ENCODE measurements around the gene TXNDC2.

TXNDC2 gene

DNA sequence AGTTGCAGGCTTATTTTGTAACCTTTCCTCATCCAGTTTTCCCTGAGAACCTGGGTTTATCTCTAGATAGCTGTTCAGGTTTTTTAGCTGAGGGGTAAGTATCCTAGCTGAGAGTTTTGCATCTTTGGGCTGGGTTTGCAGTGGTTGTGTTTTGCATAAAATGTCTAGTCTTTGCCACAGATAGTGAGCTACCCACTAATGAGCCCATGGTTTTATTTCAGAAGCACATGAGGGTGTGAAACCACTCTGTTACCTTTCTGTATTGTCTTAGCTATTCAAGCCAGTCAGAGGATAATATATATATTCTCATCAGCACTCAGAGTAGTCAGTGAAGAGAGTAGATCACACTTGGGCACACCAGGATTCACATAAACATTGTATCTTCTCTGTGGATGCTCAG, 24.6 kb upstream of the TXNDC2 start:
- DNase-seq, result no peak

DNA sequence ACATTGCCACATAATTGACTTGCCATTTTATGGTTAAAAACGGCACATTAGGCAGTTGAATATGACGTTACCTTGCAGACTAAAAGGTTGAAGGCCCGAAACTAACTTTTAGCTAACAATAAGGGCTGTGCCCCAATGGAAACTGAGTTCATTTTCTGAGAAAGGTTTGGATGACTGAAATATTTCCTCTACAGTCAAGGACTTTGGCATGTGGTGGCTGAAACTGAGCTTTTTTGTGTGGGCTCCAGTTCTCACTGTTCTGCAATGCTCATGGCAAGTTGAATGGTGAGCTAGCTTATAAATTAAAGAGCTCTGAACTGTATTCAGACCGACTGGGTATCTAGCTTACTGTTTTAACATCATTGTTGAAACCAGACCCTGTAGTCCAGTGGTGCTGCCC, 23.8 kb upstream of the TXNDC2 start:
- no peak for DNase-seq

DNA sequence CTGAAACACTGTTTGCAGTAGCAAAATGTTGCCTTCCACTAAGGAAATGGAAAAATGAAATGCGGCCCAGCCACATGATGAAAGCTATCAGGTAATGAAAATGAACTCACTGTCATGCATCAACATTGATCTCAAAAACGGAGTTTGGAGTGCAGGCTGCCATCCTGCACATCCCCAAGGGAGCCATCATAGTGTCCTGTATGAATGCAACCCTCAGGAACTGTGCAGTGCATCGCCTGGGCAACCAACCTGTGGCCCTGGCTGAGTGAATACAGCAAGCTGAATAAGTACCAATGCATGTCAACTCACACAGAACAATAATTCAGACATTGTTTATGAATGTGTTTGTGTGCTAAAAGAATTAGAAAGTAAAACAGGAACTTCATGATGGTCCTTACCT, 23.1 kb upstream of the TXNDC2 start:
- no peak for DNase-seq

DNA sequence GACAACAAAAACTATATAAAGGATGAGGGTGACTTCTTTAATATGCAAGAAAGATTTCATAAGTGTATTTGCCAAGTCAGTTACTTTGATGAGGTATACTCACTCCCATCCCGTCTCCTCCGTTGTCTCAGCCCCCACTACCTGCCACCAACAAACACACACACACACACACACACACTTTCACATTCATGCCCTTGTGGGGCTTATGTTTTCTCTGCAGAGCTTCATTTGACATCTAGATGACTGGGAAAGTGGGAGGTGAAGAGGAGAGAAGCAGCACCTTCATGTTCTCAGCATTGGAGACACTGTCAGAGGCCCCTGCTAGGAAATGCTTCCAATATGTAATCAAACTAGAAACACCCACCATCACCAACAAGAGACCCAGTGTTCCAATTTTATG, 22.5 kb upstream of the TXNDC2 start:
- DNase-seq, result no peak

DNA sequence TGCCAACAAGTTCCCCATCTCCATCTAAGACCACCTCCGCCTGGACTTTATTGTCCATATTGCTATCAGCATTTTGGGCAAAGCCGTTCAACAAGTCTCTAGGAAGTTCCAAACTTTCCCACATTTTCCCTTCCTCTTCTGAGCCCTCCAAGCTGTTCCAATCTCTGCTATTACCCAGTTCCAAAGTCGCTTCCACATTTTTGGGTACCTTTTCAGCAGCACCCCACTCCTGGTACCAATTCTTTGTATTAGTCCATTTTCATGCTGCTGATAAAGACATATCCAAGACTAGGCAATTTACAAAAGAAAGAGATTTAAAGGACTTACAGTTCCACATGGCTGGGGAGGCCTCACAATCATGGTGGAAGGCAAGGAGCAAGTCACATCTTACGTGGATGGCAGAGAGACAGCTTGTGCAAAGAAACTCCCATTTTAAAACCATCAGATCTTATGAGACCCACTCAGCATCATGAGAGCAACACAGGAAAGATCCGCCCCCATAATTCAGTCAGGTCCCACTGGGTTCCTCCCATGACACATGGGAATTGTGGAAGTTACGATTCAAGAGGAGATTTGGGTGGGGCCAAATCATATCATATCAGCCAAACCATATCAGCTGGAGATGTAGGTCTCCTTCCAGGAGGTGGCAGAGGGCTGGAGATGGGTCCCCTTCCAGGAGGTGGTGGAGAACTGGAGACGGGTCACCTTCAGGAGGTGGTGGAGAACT, 19.8 kb upstream of the TXNDC2 start:
- no peak for DNase-seq

DNA sequence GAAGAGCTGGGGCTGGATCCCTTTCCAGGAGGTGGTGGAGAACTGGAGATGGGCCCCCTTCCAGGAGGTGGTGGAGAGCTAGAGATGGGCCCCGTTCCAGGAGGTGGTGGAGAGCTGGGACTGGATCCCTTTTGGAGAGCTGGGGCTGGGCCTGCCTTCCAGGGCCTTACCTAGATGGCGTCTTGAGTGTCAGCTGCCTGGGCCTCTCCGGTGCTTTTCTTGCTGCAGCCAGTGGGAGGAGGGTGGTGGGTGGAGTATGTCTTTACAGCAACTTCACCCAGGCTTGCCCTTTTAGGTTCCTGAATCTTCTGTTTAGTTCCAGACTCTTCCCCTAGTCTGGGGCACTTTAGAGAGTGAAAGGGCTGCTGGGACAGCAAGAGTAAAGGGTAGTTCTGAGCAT, 19.1 kb upstream of the TXNDC2 start:
- no peak for DNase-seq

DNA sequence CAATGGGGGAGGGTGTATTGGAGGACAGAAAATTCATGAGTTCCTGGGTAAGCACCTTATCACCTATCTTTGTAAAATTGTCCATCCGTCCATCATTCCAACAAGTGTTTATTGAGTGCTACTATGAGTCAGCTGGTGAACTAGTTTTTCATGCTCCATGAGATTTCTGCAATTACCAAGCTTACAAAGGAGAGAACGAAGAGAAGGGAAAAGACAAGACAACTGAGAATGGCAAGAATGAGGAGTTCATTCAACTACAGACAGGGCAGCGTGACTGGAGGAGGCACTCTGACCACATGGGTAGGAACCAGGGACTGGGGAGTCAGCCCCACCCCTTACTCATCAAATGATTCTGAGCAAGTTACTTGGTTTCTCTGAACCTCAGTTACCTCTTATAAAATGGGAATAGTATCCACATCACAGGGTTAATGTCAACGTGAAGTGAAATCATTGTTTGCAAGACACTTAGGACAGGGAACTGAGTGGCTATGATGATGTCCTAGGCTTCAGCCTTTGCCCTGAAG, 18.6 kb upstream of the TXNDC2 start:
- no peak for DNase-seq

DNA sequence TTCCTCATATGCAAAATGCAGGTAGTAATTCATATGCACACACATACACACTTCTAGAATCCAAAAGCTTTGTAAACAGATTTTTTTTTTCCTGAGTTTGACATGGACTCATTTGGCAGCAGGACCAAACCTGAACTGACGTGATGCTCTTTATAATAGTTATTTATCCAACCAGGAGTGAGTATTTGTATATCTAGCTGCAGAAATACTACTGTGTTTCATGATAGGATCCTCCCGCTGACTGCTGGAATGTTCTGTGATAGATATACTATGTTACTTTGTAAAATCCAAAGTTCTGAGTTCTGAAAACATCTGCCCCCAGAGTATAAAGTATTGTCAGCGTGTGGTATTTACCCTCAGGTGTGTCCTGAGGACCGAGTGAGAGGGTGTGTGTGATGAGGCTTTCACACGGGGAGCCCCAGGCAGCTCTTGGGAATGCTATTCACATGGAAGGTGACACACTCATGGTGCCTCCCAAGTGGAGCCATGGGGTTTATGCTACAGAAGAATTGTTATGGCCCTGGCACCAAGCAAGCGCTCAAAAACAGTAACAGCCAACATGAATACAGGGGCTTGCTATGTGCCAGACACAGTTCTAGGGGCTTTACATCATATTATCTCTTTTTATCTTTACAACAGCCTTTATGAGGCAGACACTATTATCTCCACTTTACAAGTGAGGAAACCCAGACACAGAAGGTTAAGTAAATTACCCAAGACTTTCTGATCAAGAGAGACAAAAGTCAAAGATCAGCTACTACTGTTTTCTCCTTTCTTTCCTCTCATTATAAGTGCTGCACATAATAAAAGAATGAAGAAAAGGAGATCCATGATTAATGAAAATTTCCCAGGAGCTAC, 16.7 kb upstream of the TXNDC2 start:
- no peak for DNase-seq

DNA sequence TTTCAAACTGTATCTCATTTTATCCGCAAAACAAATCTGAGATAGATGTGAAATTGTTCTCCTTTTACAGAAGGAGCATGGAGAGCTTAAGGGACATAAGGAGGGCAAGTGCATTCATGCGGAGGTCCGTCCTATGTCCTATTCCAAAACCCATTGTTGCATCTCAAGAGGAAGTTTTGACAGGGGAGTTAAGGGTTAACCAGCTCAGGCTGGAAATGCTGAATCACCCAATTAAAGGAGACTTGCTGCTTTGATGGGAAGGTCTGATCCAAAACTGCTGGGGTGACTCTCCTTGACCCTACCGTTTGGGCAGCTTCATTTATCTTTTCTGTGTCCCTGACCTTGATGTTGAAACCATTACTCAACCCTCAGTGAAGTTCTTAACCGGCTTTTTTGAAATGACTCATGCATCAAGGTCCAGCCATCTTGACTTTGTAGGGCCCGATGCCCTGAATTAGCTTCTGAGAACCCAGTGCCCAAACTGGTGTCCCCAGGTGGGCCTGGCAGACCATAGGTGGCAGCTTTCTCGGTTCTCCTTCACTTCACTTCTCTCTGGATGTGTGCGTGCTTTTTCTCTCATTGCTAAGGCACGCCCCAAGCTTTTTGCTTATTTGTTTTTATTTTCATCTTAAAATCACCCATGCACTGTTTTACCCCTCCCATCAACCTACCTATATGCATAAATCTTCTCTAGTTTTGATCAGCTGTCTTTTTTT, 15.9 kb upstream of the TXNDC2 start:
- peak; percentile 96 for DNase-seq

DNA sequence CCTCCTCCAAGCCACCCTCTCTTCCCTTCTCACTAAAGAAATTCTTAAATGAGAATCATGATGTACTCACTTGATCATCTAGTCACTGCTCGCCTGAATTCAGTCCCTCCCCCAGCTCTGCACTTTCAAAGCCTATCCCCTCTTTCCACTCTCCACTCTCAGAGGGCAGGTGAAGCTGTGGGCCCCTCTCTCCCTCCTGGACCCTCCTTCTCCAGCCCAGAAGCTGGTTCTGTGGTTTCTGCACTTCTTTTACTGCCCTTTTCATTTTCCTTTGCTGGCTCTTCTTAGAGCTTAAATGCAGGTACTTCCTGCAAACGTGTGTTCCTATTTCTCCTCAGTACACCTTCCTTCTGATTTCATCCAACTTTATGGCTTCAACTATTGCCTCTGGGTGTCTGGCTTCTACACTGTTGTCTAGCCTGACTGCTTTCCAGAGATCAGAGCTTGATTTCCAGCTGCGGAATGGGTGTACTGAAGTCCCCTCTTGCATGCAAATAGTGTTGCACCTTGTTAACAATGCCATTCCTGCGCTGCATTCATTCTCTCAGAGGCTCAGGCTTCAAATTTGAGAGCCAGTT, 15.3 kb upstream of the TXNDC2 start:
- DNase-seq, result no peak

DNA sequence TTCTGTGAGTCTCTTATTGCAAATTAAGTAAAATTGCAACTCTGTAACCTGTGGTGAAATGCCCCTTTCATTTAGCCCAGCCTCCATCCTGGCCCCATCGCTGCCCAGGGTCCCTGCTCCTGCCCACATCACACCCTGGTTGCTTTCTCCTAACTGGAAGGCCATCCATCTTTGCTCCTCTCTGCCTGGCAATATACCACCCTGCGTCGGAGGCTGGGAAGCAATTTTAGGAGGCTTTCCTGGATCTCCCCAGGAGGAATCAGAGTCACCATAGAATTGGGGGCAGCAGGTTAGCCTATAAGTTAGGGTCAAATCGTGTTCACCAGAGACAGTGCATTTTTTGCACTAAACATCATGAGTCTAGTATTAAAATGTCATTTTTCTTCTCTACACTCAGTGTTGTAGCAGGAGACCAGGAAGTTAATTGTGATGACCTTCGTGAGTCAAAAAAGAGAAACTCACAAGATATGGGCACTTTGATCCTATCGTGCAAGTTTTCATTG, 14.5 kb upstream of the TXNDC2 start:
- no peak for DNase-seq

DNA sequence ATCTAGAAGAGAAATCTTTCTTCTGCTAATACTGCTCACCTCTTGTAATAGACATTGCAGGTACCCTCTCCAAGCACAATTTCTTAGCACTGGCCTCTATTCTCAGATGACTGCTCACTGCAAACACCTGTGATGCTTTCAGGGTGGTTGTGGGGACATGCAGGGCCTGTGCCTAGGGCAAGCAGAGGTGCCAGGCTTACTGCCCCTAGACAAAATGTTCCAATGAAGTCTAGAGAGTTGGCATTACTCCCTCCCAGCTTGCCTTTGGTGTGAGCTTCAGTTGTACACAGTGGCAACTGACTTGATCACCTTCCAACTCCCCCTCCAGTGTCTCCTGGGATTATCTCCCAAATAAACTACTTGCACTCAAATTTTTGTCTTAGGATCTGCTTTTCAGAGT, 12.9 kb upstream of the TXNDC2 start:
- DNase-seq, result no peak

DNA sequence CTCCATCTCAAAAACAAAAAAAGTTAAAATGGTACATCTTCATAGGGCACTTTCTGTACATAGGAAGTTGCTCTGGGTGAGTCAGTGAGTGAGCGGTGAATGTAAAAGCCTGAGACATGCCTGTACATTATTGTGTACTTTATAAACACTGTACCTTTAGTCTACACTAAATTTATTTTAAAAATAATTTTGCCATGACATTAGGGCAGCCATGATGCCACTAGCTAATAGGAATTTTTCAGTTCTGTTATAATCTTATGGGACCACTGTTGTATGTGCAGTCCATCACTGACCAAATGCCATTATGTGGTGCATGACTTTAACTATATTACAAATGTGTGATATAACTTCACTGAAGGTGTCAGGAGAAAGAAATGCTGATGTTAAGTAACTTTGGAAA, 11.0 kb upstream of the TXNDC2 start:
- no peak for DNase-seq

DNA sequence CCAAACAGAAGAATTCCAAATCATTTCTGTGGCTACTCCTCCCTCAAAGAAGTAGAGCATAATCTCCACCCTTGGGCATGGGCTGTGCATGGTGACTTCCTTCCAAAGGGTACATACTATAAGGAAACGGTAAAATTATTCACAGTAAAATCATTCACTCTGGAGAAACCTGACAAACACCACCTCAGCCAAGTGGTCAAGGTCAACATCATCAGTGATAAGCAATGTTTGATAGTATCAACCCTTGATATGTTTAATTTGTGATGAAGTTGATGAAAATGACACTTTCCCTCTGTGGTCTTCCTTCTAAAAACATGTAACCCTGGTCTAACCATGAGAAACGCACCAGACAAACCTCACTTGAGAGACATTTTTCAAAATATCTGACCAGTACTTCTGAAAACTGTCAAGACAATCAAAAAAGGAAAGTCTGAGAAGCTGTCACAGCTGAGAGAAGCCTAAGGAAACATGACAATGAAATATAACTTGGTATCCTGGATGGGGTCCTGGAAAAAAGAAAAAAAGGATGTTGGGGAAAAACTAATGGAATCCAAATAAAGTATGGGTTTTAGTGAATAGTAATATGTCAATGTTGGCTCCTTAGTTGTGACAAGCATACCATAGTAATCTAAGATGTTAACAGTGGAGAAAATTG, 9.4 kb upstream of the TXNDC2 start:
- no peak for DNase-seq

DNA sequence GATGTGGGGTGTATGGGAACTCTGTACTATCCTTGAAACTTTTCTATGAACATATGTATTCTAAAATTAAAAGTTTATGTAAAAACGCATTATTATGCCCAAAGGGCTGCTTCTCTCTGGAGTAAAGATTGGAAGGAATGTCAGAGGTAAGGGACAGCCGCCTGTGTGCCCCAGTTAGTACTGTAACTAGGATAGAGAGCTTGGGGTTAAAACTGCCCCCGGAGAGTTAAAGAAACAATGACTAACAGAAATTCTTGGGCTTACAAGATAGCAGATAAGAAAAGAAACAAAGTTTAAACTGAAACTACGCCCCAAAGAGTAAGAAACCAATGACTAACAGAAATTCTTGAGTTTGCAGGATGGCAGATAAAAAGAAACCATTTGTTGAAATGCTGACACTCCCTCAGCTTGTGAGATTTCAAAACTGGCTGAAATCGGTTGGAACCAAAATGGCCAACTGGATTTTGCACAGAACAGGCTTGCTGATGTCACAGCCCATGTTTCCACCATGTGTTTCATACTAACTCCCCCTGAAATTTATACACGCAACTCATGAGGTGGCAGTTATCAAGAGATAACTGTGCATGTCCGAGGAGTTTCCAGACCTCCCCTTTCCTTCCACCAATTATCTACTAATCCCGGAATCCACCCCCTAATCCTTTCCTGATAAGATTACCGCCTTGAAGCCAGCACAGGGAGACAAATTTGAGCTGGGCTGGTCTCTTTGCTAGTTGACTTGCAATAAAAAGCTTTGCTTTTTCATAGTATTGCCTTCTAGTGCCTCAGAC, 8.7 kb upstream of the TXNDC2 start:
- peak; percentile 42 for DNase-seq

DNA sequence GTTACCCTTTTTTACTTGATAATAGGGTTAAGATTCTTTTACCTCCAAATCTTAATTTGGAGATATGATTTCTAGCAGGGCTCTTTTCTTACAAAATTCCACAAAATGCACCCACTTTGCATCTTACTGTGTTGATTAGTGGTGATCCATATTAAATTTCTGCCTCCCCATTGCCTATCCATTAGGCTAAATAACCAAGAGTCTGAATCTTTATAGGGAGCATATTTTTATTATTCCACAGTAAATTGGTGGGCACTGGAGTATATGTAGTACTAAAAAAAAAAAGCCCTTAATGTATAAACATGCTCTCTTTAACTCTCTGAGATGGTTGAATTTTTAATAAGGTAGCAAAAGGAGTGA, 8.1 kb upstream of the TXNDC2 start:
- DNase-seq, result no peak

DNA sequence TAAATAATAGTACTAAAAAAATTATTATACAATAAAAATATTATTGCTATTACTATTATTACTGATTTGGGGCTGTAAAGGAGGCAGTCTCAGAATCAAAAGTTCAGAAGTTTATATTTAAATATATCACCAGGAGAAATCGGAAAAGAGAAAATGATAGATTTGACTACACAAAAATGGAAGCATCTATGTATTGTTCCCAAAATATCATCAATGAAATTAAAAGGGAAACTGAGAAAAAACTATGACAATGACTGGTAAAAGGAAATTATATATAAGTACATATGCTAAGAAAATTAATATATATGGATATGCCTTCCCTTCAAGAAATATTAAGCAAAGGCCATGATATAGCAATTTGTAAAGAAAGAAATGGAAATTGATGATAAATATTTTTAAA, 7.7 kb upstream of the TXNDC2 start:
- no peak for DNase-seq

DNA sequence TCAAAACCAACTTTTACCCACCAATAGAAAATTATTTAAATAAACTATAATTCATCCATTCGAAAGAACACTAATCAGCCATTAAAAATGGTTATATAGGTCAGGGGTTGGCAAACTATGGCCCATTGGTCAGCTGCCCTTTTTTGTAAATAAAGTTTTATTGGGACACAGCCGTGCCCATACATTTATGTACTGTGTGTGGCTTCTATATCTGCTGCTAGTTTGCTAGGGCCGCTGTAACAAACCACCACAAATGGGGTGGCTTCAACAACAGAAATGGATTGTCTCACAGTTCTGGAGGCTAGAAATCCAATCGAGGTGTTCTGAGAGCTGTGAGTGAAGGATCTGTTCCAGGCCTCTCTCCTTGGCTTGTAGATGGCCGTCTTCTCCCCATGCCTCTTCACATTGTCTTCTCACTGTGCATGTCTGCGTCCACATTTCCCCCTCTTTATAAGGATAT, 7.0 kb upstream of the TXNDC2 start:
- no peak for DNase-seq

DNA sequence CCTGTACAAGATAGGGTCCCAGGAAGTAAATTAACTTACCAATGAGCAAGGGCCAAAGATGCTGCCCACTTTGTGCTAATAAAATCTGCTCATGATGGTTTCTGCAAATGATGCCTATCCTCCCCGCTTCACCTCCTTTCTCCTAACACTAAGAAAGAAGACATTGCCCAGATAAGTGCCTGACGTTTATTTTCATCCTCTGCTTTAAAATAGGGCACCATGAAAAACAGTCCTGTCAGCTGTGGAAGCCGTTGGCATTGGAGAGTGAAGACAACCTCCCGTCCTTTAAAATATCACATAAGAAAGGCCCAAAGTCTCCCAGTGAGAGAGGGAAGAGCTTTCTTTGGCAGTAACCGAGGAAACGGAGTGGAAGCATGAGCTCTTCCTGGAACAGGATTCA, 1.7 kb upstream of the TXNDC2 start:
- no peak for DNase-seq

DNA sequence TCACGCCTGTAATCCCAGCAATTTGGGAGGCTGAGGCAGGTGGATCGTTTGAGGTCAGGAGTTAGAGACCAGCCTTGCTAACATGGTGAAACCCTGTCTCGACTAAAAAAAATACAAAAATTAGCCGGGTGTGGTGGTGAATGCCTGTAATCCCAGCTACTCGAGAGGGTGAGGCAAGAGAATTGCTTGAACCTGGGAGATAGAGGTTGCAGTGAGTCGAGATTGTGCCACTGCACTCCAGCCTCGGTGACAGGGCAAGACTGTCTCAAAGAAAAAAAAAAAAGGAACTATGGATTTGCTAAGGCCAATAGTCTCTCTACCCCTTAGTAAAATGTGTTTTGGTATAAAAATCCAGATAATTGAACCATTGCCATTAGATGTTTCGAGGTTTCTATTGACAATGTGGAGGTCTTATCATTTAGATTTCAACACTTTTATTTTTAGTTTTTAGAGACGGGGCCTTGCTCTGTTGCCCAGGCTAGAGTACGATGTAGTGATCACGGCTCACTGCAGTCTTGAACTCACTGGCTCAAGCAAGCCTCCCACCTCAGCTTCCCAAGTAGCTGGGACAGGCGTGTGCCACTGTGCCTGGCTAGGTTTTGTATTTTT, 1.1 kb upstream of the TXNDC2 start:
- peak; percentile 43 for DNase-seq

DNA sequence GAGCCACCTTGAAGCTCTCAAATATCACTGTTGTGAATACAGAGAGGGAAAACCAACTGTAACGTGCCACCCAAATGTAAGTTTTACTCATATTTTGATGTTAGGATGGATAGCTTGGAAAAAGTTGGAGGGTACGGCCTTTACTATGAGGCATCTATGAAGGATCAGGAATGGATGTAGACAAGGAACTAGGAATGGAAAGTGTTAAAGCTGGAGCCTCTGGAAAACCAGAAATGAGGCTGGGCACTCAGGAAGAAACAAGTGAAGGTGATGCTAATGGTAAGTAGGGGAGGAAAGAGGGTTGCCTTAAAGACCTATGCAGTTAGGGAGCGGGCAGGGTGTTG, 204 bp downstream of the TXNDC2 start:
- no peak for DNase-seq
